Measurements from ENCODE around the gene BMS1.

GRCh38 chr10:42875388-42875755 is 92.8 kb downstream of the BMS1 start:
- TF ChIP-seq CTCF (IDR thresholded peaks at IDR 0.05; ENCODE audit: extremely low read depth in 1 of 2, insufficient read depth in 1 of 2, low read depth in 1 of 2, low read length in 2 of 2) (no peak), MYC (IDR thresholded peaks at IDR 0.05; ENCODE audit: low read depth, low read length) (no peak), MAX (IDR thresholded peaks at IDR 0.05; ENCODE audit: insufficient read depth, insufficient read length) (no peak)
